Parathyroid adenoma (tissue), 2 donors: ENCODE data around the gene ASB4.
A peak's percentile ranks its signal among the peaks of the same experiment; 100 is the strongest.

Experiments
- H2AFZ ChIP-seq: fragments of 300-600 bp; sonication (generic); one replicate; pipeline ENCODE4 v1.7.0; 2017; ENCODE audit warnings: antibody characterized with exemption, mild to moderate bottlenecking
- H3K27ac ChIP-seq: fragments of 300-600 bp; sonication (generic); one replicate; pipeline ENCODE4 v1.7.0; 2017
- H3K27me3 ChIP-seq: fragments of 300-600 bp; sonication (generic); one replicate; pipeline ENCODE4 v1.7.0; 2017; ENCODE audit warnings: low read length; ENCODE audit not compliant: control insufficient read depth, insufficient read depth
- H3K36me3 ChIP-seq: fragments of 300-600 bp; sonication (generic); one replicate; pipeline ENCODE4 v1.7.0; 2017; ENCODE audit warnings: low read length; ENCODE audit not compliant: control insufficient read depth, insufficient read depth
- H3K4me1 ChIP-seq: fragments of 300-600 bp; sonication (generic); one replicate; pipeline ENCODE4 v1.7.0; 2017; ENCODE audit warnings: control low read depth
- H3K4me2 ChIP-seq: fragments of 300-600 bp; sonication (generic); one replicate; pipeline ENCODE4 v1.7.0; 2017; ENCODE audit warnings: low read length
- H3K4me3 ChIP-seq: fragments of 300-600 bp; sonication (generic); one replicate; pipeline ENCODE4 v1.7.0; 2017; ENCODE audit warnings: low read depth, low read length
- H3K79me2 ChIP-seq: fragments of 300-600 bp; sonication (generic); one replicate; pipeline ENCODE4 v1.7.0; 2017; ENCODE audit warnings: control low read depth
- H3K9ac ChIP-seq: fragments of 300-600 bp; sonication (generic); one replicate; pipeline ENCODE4 v1.7.0; 2017; ENCODE audit warnings: mild to moderate bottlenecking
- H3K9me3 ChIP-seq: fragments of 300-600 bp; sonication (generic); one replicate; pipeline ENCODE4 v1.7.0; 2017; ENCODE audit warnings: low read length; ENCODE audit not compliant: control insufficient read depth
- TF ChIP-seq, protein P1 (sequence below): fragments of 300-600 bp; sonication (generic); IDR thresholded peaks from one replicate; pipeline ENCODE4 v1.7.0; 2017; ENCODE audit warnings: antibody characterized with exemption, mild to moderate bottlenecking
- donor health status: primary hyperparathyroidism.

The ASB4 gene

GRCh38 chr7:95589031-95589430 is 103.3 kb downstream of the ASB4 start:
- H3K9me3 ChIP-seq, result no peaks in the 10 kb centered on the region
- no peak overlapping the region for H3K9ac ChIP-seq
- peaks cover 40% of the 10 kb centered on the region for H3K4me1 ChIP-seq
- peaks cover 4% of the 10 kb centered on the region for H3K79me2 ChIP-seq
- no peaks in the 10 kb centered on the region for H3K27me3 ChIP-seq
- H3K4me3 ChIP-seq, result peak overlapping the region; percentile 21
- H3K36me3 ChIP-seq, result peaks cover 12% of the 10 kb centered on the region
- H3K4me2 ChIP-seq, result peak overlapping the region; percentile 28
- H3K27ac ChIP-seq, result peak overlapping the region; percentile 100
- H2AFZ ChIP-seq, result no peak overlapping the region
- TF ChIP-seq, protein P1, sequence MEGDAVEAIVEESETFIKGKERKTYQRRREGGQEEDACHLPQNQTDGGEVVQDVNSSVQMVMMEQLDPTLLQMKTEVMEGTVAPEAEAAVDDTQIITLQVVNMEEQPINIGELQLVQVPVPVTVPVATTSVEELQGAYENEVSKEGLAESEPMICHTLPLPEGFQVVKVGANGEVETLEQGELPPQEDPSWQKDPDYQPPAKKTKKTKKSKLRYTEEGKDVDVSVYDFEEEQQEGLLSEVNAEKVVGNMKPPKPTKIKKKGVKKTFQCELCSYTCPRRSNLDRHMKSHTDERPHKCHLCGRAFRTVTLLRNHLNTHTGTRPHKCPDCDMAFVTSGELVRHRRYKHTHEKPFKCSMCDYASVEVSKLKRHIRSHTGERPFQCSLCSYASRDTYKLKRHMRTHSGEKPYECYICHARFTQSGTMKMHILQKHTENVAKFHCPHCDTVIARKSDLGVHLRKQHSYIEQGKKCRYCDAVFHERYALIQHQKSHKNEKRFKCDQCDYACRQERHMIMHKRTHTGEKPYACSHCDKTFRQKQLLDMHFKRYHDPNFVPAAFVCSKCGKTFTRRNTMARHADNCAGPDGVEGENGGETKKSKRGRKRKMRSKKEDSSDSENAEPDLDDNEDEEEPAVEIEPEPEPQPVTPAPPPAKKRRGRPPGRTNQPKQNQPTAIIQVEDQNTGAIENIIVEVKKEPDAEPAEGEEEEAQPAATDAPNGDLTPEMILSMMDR, result no peak

- Histone ChIP-seq H3K27ac (peak overlapping the region; percentile 100), H3K79me2 (peaks cover 9% of the 10 kb centered on the region), H3K27me3 (no peaks in the 10 kb centered on the region), H3K36me3 (peaks cover 19% of the 10 kb centered on the region), H3K4me3 (peak overlapping the region; percentile 21), H3K4me1 (peaks cover 40% of the 10 kb centered on the region), H2AFZ (no peak overlapping the region), H3K9me3 (no peaks in the 10 kb centered on the region), H3K9ac (no peak overlapping the region), H3K4me2 (no peak overlapping the region)
- TF ChIP-seq, protein P1, result no peak
Observed at GRCh38 chr7:95589766-95590165, 104.0 kb downstream of the ASB4 start.
